ENCODE results near the gene CDH4.

The CDH4 gene

DNA sequence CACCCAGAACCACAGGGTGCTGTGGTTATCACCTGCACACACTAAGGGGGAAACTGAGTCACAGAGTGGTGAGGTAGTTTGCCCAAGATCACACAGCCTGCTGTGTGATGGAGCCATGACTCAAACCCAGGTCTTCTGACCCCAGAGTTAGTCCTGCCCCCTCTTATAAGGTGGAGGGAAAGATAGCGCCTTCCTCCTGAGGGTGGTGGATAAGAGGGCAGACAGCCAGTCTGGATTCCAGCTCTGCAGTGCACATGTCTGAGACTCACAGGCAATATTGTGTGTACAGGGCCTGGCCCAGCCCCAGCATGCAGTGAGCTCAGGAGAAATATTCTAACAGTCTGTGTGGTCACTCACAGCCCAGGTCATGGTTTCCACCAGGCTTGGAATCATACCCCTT is 393.7 kb downstream of the CDH4 start:
- DNase-seq: no peak

DNA sequence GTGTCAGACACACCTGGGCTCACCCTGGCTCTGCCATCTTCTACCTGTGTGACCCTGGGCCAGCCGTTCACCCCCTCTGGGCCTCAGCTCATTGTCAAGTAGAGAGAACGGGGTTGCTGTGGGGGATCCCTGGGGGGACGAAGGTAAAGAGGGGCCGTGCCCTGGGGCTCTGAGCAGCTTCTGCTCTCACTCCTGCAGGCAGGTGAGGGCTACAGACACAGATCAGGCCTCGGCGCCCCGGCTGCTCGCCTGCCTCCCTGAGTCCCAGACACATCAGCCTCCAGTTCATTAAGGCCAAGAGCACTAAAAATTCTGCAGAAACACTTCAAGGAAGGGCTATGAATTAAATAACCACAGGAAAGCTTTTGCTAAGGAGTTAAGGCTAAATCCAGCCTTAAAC is 394.4 kb downstream of the CDH4 start:
- DNase-seq: no peak

DNA sequence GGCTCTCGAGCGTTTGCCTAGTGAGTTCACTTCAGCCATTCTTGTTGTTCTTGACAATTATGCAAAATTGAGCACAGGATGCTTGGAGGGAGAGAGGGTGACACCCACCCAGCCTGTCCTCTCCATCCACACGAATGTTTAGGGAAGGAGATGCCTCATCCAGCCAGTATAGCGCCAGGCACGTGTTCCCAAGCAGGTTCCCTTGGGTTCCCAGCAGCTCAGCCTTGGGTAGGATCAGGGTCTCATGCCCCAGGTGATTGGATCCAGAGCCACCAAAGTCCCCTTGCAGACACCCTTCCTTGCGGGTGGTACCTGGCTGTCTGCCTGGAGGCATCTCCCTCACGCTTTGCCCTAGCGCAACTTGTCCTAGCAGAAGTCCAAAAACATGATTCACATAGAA is 394.9 kb downstream of the CDH4 start:
- DNase-seq: no peak

DNA sequence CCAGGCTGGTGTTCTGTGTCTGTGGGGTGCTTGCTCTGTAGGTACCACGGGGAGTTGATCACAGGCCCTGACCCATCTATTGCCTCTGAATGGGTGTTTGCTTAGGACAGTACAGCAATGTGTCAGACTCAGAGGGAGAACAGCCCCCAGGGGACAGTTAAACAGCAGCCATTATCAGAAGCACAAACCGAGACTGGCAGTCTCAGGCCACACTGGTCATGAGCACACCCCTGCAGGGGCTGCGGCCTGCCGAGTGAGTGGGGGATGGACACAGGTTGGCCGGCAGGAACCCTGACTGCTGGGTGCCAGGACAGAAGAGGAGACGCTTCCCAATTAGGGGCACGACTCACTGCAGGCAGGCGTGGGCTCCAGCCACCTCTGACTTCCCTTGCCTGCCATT is 395.6 kb downstream of the CDH4 start:
- no peak for DNase-seq

DNA sequence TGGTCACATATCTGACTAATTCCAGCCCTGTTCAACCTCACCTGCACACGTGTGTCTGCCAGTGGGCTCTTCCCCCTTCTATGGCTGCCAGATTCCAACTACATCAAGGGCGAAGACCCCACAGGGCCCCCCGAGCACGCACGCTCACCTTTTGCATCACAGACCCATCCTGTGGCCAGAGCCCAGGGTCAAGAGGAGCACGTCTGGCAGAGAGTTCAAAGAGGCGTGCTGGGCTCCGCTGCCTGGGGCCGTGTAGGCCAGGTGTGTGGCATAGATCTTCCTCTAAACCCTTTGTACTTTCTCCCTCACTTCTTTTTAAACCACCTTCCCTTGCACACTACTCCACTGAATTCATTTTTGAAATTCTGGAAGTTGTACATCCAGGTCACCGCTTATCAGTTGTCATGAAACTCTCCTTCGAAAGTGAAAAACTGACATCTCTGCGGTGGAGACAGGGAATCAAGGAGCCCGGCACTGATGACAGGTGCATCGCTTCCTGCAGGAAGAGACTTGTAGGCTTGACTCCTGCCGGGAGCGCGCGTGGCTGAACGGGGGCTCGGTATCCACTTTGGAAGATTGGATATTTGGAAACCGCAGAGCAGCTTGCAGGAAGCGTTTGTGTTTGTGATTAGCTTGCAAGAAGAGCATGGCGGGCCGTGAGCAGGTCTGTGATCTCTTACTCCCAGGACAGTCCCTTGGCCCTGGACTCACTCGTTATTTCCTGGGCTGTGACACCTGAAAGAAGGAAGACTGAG is 397.2 kb downstream of the CDH4 start:
- no peak for DNase-seq

DNA sequence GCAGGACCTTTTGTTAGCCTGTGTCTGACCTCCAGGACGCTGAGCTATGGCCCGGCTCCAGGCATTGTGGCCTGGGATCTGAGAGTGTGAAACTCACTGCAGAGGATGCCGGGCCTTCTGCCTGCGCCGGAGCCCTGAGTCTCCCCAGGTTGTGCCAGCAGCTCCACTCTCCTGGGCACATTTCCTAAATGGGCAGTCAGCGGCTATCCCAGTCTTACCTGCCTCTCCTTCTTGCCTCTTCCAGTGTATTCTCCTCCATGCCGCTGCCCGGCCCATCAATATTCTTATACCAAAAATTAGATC is 397.8 kb downstream of the CDH4 start:
- DNase-seq: no peak

DNA sequence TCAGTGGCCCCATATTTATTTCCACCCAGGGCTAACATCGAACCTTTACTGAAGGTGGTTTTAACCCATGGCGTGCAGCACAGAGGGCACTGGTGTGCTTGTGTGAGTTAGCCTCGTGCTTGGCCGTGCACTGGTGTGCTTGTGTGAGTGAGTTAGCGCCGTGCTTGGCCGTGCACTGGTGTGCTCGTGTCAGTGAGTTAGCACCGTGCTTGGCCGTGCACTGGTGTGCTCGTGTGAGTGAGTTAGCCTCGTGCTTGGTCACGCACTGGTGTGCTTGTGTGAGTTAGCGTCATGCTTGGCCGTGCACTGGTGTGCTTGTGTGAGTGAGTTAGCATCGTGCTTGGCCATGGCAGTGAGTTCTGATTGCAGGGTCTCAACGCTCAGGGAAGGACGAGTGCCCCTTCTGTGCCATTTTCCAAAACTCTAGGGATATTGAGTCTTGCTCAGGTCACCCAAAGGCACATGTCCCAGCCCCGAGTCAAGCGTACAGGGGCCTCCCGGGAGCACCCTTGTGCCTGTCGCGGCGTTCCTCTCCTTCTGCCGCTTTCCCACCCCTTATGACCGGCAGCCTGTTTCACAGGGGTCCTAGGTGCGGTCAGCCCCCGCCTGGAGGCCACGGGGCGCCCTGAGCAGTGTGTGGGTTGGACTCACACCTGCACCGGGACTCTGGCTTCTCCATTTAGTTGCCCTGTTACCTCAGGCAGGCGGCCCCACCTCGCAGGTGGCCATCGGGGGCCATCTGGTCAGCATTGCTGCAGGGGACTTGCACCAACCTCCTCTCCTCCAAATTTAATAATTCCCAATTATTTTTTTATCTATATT is 399.1 kb downstream of the CDH4 start:
- DNase-seq: no peak

DNA sequence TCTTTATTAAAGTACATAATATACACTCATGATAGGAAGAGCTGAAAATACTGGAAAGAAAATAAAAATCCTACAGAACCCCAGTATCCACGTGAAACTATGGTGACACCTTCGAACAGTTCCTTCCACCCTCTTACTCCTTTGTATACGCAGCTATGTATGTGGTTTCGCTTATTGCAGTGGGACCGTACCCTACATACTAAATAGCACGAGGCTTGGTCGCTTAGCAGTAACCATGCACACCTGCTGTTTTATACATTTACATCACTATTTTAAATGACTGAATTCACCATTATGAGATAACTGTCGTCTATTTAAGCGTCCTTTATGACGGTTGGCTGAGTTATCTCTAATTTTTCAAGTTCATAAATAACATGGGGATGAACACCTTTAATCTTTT is 400.1 kb downstream of the CDH4 start:
- DNase-seq: no peak

DNA sequence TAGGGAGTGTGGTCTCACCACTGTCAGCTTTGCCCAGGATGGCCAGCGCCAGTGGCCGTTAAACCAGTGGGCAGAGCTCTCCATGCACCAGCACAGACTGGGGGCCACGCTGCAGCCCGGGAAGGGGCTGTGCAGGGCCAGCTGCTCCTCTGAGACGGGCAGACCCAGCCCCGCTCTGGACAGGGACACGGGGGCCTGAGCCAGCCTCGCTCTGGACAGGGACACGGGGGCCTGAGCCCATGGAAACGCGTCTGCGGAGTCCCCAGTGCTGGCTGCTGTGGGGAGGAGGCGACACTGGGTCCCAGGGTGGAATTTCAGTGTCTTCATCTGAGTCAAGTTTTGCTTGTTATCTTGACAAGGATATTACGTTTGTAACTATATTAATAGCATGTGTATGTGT is 402.7 kb downstream of the CDH4 start:
- DNase-seq: no peak

DNA sequence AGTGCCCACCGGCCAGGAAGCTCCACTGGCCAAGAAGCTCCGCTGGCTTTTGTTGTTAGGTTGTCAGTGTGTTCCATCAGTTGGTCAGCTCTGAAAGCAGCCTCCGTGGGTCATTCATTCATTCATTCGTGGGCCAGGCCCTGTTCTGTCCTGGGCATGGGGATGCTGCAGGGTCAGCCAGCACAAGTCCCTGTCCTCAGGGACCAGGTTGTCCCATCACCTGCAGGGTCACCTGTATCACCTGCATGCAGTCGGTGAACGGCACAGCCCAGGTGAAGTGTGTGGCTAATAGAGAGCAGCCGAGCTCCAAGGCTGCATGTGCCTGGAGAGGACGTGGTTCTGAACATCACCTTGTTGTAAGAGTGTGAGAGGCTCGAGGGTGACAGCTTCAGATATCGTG is 403.5 kb downstream of the CDH4 start:
- DNase-seq: no peak

DNA sequence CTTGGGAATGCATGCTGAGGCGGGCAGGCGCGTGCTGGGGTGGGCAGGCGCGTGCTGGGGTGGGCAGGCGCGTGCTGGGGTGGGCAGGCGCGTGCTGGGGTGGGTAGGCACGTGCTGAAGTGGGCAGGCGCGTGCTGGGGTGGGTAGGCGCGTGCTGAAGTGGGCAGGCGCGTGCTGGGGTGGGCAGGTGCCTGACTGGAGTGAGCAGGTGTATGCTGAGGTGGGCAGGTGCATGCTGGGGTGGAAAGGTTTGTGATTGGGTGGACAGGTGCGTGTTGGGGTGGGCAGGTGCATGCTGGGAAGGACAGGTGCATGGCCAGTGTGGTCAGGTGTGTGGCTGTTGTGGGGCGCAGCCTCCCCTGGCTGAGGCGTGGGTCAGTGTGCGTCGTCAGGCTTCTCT is 404.1 kb downstream of the CDH4 start:
- no peak for DNase-seq

DNA sequence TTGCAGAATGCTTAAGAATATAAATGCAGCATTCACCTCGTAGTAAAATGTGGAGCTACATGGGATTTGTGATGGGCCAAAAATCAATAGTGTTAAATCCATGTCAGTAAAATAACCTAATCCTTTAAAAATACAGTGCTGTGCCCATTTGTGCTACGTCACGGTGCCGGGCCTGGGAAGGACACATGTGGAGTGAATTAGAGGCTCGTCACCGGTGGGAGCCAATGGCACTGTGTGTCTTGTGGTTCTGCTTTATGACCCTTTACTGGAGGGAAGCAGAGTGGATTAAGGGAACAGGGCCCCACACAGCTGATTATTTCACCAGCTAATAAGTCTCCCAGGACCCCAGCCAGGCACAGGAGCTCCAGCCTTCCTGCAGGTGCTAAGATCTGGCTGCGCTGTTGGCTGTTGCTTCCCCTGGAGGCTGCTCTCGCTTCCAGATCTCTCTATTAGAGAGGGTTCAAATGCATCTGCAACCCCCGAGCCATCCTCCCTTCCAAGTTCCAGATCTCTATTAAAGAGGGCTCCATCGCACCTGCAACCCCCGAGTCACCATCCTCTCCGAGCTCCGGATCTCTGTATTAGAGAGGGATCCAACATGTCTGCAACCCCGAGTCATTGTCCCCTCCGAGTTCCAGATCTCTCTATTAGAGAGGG is 405.8 kb downstream of the CDH4 start:
- no peak for DNase-seq

DNA sequence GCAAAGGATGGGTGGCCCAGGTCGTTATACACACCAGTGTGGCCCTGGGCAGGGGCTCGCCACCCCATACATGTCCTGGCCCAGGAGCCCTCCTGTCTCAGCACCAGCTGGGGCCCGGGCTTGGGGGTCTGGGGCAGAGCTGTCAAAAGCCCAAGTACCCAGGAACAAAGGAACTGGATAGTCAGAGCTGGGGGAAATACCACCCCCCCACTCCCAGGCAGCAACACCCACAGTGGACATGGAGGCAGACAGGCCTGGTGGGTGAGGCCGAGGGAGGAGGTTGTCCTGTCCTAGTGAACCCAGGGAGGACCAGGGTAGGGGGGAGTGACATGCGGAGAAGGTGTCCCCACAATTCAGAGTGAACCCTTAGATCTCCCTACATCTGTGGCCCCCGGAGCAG is 406.5 kb downstream of the CDH4 start:
- no peak for DNase-seq

DNA sequence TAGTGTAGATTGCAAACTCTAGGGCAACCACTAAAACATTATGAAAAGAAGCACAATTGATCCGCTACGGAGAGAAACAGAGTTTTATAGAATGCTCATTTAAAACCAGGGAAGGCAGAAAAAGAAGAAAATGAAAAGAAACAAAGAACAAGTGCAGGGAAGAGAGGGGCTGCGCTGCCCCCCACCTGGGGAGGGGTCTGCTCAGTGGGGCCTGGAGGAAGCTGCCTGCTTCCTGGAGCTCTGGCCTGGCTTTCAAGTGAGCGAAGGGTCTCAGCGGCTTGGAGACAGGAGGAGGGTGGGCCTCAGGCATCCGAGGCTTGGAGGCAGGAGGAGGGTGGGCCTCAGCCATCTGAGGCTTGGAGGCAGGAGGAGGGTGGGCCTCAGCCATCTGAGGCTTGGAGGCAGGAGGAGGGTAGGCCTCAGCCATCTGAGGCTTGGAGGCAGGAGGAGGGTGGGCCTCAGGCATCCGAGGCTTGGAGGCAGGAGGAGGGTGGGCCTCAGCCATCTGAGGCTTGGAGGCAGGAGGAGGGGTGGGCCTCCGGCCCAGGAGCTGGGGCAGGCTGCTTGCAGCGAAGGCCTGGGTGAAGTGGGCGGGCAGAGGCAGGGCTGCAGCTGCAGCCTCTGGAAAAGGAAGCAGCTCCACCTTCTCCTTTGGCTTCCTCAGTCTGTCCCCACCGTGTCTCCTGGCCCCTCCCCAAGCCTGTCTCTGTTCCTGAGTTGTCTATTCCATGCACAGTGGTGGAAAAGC is 407.4 kb downstream of the CDH4 start:
- no peak for DNase-seq

DNA sequence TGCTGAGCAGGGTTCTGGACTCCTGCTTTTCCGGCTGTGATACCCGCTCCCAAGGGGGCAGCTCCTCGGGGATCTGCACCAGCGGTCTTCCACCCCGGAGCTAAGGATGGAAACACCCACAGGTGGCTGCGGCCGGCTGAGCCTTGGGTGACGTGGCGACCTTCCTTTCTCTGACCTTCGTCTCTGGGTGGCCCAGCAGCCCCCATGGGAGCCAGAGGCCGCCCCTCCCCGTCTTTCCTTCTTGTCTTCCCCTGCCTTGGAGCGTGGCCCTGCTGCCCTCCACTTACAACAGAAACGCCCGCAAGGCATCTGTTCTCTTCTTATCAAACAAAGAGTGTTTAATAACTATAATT is 407.9 kb downstream of the CDH4 start:
- DNase-seq: no peak

DNA sequence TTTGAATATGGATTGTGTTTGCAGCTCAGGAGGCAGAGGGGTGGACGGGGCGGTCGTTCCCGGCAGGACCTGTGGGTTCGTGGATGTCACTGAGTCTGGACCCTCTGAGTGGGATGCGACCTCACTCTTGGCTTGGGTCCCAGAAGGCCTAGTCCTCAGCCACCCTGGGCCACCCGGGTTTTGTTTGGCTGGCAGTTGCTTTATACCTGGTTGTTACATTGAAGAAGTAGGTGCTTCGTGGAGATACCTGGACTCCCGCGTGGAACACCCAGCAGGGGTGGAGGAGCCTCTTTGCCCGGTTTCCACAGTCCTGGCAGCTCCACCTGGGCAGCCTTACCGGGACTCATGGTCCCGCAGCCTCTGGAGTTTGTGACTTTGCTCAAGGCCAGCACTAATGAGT is 408.5 kb downstream of the CDH4 start:
- no peak for DNase-seq

DNA sequence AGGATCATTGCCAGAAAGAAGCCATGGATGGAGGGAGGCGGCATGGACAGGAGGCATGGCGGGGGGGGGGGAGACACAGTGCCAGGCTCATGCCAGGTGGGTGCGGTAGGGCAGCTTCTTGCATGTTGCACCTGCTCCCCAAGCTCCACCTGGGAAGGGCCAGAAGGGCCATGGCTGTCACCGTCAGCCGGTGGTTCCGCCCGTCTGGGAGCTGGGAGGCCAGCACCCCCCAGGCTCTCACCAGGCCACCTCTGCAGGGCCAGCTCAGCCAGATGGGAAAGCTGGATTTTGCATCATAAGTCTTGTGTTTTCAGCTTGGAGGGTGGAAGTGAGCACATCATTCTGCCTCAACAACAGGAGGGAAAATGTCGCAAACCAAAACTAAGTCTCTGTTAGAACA is 409.0 kb downstream of the CDH4 start:
- DNase-seq: no peak

DNA sequence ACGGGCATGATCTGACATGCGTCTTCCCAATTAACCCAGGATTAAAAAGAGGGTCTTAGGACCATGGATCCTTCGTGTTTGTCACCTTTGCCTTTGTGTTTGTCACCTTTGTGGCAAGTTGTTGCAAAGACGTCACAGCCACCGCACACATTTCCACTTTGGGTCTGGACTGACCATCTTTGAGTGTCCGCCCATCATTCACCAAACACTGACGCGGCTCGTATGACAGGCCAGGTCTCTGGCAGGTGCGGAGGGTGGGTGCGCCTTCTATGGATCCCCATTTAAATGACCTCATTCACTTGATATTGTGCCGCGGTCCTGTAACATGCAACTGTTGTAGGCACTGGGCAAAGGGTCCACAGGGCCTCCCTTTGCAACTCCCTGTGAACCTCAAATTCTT is 409.5 kb downstream of the CDH4 start:
- no peak for DNase-seq

DNA sequence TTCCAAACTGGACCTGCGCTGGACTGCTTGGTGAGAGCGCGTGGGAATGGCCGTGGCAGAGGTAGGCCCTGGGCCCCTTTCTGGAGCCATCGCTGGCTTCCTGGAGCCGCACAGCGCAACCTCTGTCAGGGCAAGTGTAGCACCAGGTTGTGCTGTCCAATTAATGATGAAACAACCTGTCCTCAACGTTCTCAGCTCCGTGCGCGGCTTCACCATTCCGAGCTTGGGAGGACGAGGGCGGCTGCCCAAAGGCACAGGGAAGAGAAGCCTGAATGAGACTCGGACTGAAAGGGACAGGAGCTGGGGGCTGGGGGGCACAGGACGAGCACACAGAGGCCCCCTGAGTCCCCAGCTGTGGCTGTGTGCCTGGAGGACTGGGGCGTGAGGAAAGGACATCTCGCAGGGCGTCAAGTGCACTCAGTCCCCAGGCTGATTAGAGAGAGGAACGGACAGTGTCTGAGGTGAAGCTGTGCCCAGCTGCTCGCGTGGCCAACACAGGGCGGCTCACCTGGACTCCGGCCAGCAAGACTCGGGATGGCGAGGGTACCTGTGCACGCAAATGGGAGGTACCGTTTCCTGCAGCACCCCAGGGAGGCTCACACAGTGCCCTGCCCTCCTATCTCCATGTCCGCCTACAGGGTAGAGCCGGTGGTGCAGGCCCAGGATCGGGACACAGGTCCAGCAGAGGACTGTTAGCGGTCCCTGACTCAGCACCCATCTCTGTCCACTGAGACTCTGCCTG is 410.3 kb downstream of the CDH4 start:
- DNase-seq: no peak

DNA sequence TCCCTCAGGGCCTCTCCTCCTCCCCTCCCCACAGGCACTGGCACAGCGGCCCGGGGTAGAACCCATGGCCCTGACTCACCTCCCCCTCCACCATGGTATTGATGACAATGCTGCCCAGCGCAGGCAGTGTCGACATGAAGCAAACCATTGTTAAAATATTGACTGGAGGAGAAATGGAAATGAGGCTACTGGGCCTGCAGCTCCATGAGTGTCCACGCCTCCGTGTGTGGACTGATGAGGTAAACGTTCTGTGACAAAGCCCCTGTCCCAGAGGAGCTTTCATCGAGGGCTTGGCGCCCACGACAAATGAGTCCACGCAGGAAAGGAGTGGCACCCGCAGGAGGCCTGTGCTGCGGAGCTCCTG is 410.9 kb downstream of the CDH4 start:
- DNase-seq: no peak

DNA sequence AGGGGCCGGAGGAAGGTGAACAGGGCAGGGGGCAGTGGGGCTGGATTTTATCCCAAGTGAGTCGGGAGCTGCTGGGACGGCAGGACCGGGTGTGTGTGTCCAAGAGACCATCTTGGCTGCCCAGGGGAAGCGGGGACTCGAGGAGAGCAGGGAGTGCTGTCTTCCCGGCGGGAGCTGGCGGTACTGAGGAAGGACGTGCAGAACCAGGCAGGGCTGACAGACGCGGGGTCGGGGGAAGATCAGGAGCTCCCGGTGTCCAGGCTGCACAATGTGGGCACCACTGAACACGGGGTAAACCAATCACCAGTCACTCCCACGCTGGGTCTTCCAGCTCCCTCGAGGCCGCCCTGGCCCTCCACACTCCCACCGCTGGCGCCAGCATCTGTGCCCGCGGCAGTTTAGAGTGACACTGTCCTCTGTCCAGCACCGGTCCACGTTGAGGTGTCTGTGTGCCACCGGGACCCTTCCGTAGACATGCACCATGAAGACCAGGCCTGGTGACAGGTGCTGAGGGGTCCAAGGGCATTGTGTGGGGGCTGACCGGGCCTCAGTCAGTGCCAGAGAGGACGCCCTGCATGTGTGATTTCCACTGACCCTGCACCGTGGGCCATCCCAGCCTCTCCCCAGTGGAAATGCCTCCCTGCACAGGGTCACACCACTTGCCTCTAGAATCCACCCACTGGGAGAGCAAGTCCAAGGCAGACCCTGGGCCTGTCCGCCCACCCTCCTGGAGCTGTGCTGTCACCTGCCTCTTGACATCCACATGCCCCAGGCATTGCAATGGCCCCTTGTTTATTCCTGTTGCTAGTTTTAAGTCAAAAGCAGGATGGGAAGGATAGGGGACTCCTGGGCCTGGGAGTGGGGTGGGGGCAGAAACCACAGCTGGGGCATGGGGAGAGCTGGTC is 411.7 kb downstream of the CDH4 start:
- no peak for DNase-seq

Measured in NCI-H2029 (cell line).